Measurements from ENCODE around the gene KRTAP8-1. TPM values are rescaled to one million over a fixed set of nuclear protein-coding genes. Genes with fewer than 3 reads are reported as not detected.
A peak's percentile ranks its signal among the peaks of the same experiment; 100 is the strongest.

KRTAP8-1 gene, protein sequence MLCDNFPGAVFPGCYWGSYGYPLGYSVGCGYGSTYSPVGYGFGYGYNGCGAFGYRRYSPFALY
- total RNA-seq = not detected in 2 replicates
- long read RNA-seq = 0 reads

DNA sequence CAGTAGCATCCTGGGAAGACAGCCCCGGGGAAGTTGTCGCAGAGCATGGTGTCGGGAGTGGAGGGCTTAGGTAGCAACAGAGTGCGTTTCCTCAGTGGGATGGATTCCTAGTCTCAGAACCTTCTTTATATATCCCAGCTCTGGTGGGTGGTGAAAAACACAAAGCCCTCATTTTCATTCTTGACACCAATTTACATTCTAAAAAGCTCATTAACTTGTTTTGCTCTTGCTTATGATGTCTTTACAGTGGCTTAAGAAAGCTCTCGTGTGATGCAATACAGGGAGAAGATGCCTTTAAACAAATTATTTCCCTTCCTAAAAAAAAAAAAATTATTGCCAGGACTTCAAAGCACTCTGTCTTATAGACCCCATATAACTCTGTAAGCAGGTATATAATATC is at the start of gene KRTAP8-1:
KRTAP8-1 (minus strand) TSS at position 101 of the 400 bp plus-strand sequence; CDS start at position 47, 54 bp downstream.
- peaks cover 31% of the 10 kb centered on the region for H3K27me3 Mint-ChIP-seq (ENCODE audit: low read depth)
- DNase-seq (ENCODE audit: low read depth, low spot score) = no peak
- no peak for TF ChIP-seq CTCF (conservative IDR thresholded peaks at IDR 0.05)
- H3K9me3 Mint-ChIP-seq = peaks cover under 1% of the 10 kb centered on the region
- no peaks in the 10 kb centered on the region for H3K36me3 Mint-ChIP-seq (ENCODE audit: low read depth)
- no peak within 1 kb of the TSS for H3K4me3 Mint-ChIP-seq
- H3K27ac Mint-ChIP-seq (ENCODE audit: unreplicated experiment) = no peak within 1 kb of the TSS
- no peaks in the 10 kb centered on the region for H3K4me1 Mint-ChIP-seq

GRCh38 chr21:30847627-30848500 is 34.8 kb upstream of the KRTAP8-1 start:
- DNase-seq (ENCODE audit: low read depth, low spot score) = no peak
- no peak for TF ChIP-seq CTCF (conservative IDR thresholded peaks at IDR 0.05)
- Mint-ChIP-seq H3K36me3 (ENCODE audit: low read depth) (no peaks in the 10 kb centered on the region), H3K4me1 (no peaks in the 10 kb centered on the region), H3K4me3 (no peak overlapping the region), H3K9me3 (peaks cover 4% of the 10 kb centered on the region), H3K27ac (ENCODE audit: unreplicated experiment) (no peak overlapping the region), H3K27me3 (ENCODE audit: low read depth) (peaks cover 2% of the 10 kb centered on the region)

DNA sequence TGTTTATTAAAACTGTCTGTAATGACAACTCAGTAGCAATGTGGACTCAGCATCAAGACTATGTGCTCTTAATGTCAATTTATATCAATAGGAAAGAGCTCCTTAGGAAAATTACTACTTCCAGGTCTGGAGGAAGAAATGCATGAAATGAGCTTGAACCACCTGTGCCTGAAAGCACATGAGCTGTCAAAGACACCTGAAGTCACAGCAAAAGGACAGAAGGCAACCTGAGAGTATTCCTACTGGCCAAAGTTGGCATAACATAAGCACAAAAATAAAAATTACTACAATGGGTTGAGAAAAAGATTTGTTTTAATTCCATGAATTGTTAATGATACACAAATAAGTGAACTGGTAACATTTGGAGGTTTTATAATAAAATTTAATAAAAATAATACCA is 29.9 kb upstream of the KRTAP8-1 start:
- H3K9me3 Mint-ChIP-seq = no peaks in the 10 kb centered on the region
- H3K4me1 Mint-ChIP-seq = no peaks in the 10 kb centered on the region
- TF ChIP-seq CTCF (conservative IDR thresholded peaks at IDR 0.05) = peak; percentile 41
- H3K27ac Mint-ChIP-seq (ENCODE audit: unreplicated experiment) = no peak overlapping the region
- H3K36me3 Mint-ChIP-seq (ENCODE audit: low read depth) = no peaks in the 10 kb centered on the region
- DNase-seq (ENCODE audit: low read depth, low spot score) = no peak
- peaks cover 12% of the 10 kb centered on the region for H3K27me3 Mint-ChIP-seq (ENCODE audit: low read depth)
- no peak overlapping the region for H3K4me3 Mint-ChIP-seq

- no peaks in the 10 kb centered on the region for H3K9me3 Mint-ChIP-seq
- DNase-seq (ENCODE audit: low read depth, low spot score) = peak; percentile 36
- no peak overlapping the region for H3K27ac Mint-ChIP-seq (ENCODE audit: unreplicated experiment)
Observed at GRCh38 chr21:30839304-30839703, 26.2 kb upstream of the KRTAP8-1 start.

DNA sequence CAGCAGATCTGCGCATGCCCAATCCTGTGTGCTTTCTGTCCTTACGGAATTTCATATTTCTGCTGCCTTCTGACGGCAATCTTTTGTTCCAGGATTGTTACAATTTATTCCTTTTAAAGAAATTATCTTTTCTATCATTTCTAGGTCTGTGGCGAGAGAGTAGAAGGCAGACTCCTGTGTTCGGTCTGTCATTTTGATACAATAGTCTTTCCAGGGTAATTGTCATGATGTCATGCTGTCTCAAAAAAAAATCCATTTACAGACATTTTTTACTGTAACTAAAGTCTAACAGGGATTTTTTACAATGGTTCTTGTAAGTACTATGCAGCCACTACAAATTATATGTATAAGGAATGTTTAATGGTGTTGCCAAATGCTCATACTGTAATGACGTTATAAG is 25.5 kb upstream of the KRTAP8-1 start:
- Mint-ChIP-seq H3K36me3 (ENCODE audit: low read depth) (no peaks in the 10 kb centered on the region), H3K4me3 (no peak overlapping the region), H3K4me1 (no peaks in the 10 kb centered on the region), H3K9me3 (no peaks in the 10 kb centered on the region), H3K27ac (ENCODE audit: unreplicated experiment) (no peak overlapping the region), H3K27me3 (ENCODE audit: low read depth) (peaks cover 23% of the 10 kb centered on the region)
- no peak for DNase-seq (ENCODE audit: low read depth, low spot score)
- TF ChIP-seq CTCF (conservative IDR thresholded peaks at IDR 0.05) = no peak

More at GRCh38 chr21:30839304-30839703, 26.2 kb upstream of the KRTAP8-1 start:
- H3K4me1 Mint-ChIP-seq = no peaks in the 10 kb centered on the region
- peak; percentile 76 for TF ChIP-seq CTCF (conservative IDR thresholded peaks at IDR 0.05)
- H3K27me3 Mint-ChIP-seq (ENCODE audit: low read depth) = peaks cover 17% of the 10 kb centered on the region
- H3K36me3 Mint-ChIP-seq (ENCODE audit: low read depth) = no peaks in the 10 kb centered on the region
- no peak overlapping the region for H3K4me3 Mint-ChIP-seq
